ENCODE measurements around the gene CALHM4. TPM values are rescaled to one million over a fixed set of nuclear protein-coding genes. Genes with fewer than 3 reads are reported as not detected.

The CALHM4 gene, protein sequence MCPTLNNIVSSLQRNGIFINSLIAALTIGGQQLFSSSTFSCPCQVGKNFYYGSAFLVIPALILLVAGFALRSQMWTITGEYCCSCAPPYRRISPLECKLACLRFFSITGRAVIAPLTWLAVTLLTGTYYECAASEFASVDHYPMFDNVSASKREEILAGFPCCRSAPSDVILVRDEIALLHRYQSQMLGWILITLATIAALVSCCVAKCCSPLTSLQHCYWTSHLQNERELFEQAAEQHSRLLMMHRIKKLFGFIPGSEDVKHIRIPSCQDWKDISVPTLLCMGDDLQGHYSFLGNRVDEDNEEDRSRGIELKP
- not detected in 5 replicates for total RNA-seq (2022; extraction: Qiagen RNA extraction)

DNA sequence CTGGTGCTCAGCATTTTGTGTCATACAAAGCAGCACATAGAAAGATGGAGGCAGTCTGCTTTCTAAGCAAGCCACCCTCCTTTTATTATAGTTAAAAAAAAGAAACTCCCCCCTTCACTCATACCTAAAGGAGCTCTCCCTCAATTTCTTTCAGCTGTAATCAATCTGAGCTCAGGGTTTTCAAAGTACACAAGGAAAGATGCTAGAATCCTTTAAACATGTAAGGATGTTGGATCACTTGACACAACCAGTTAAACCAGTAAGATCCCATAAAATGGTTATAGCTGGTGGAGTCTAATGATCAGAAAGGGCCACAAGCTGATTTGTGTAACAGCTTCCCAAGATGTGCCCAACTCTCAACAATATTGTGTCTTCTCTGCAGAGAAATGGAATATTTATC lies at the start of gene CALHM4:
TSS of gene CALHM4 (plus strand) at position 301 of the 400 bp plus-strand sequence. CDS start at position 344, 43 bp downstream.

DNA sequence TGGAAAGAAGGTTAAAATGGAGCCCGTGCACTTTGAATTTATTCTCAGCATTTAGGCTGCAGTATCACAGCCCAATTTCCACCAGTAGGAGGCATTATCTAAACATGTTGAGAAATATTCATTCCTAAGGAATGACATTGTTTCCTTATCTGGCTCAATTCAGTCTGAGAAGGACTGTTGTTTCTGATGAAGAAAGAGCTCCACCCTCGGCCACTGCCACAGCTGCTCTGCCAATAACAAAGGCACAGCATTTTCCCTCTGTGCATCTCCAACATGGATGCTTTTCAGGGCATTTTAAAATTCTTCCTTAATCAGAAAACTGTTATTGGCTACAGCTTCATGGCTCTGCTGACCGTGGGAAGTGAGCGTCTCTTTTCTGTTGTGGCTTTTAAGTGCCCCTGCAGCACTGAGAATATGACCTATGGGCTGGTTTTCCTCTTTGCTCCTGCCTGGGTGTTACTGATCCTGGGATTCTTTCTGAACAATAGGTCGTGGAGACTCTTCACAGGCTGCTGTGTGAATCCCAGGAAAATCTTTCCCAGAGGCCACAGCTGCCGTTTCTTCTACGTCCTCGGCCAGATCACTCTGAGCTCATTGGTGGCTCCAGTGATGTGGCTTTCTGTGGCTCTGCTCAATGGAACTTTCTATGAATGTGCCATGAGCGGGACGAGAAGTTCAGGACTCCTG lies 42.0 kb upstream of the CALHM4 start, which contains the start of gene CALHM5:
TSS of gene CALHM5 (plus strand) at position 216 of the 687 bp plus-strand sequence. CDS start at position 274, 58 bp downstream.

DNA sequence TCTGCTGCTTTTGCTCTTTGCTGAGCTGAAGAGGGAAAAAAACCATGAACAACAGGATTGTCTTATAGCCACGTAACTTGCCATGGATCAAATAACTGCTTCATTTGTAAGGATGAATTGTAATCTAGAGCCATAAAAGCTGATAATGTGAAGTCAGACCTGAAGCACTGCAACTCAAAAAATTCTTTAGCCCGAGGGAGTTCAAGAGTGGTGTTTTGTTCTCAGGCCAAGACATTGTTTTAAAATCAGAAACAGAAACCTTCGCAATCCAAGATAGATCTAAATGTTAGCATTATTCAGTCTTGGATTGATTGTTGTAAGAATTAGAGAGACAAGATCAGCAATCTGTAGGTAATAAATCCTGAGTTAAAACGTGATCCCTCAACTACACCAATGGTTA lies 7.9 kb upstream of the CALHM4 start, which contains the start of gene TRAPPC3L:
TSS of gene TRAPPC3L (minus strand) at position 34 of the 400 bp plus-strand sequence. CDS start 170 bp downstream, outside the sequence.

DNA sequence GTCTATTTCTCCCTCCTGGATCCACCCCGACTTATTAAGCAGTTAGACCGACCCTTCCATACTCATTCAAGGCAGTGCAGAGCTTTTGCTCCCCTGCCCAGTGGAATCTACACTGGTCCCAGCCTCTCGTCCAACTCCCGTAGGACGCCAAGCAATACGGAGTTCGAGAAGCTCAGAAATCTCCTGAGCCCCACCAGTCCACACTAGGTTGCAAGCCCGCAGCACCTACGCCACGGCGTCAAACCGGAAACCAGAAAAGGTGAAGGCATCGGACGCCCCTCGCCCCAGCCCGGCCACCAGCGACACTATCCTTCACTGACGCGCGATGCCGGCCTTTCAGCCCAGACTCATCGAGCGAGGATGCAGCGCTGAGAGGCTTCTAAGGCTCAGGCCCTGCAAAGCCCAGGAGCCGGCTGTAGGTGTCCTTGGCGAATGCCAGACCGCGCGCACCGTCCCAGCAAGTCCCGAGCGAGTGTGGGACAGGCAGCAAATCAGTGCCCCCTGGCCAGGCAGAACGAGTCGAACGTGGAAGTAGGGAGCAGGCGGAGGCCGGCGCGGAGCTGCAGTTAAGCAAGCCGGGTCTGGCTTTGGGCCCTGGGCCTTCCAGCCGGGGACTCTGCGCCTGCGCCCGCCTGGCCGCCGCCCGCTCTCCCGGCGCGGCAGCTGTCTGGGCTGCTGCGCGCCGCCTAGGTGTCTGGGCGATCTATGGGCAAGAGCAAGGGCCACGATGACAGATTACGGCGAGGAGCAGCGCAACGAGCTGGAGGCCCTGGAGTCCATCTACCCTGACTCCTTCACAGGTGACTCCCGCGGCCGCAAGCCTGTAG lies 17.5 kb downstream of the CALHM4 start, which contains the start of gene RWDD1:
TSS of gene RWDD1 (plus strand) at position 649 of the 827 bp plus-strand sequence. CDS start at position 728, 79 bp downstream.

Other genes with a start within 250 kb of the CALHM4 start
- gene DSE, start 182.8 kb upstream of the CALHM4 start, total RNA-seq (2022; extraction: Qiagen RNA extraction): 14.6 to 15.7 TPM (median 15.1 TPM) in 5 replicates
- 0.33 TPM in 1 of 5 replicates, not detected in the others for gene CALHM6, start 92.4 kb upstream of the CALHM4 start, total RNA-seq (2022; extraction: Qiagen RNA extraction)
- 0.05 to 0.09 TPM (median 0.07 TPM) in 5 replicates for gene CALHM5, start 42.1 kb upstream of the CALHM4 start, total RNA-seq (2022; extraction: Qiagen RNA extraction)
- not detected in 5 replicates for gene TRAPPC3L, start 8.1 kb upstream of the CALHM4 start, total RNA-seq (2022; extraction: Qiagen RNA extraction)
- gene RWDD1, start 17.8 kb downstream of the CALHM4 start, total RNA-seq (2022; extraction: Qiagen RNA extraction): 21.8 to 37.2 TPM (median 34.7 TPM) in 5 replicates
- gene RSPH4A, start 62.7 kb downstream of the CALHM4 start, total RNA-seq (2022; extraction: Qiagen RNA extraction): 0.15 to 0.22 TPM (median 0.20 TPM) in 5 replicates
- 6.0 to 7.9 TPM (median 6.8 TPM) in 5 replicates for gene ZUP1, start 115.0 kb downstream of the CALHM4 start, total RNA-seq (2022; extraction: Qiagen RNA extraction)
- 1.1 to 1.9 TPM (median 1.9 TPM) in 5 replicates for gene KPNA5, start 127.5 kb downstream of the CALHM4 start, total RNA-seq (2022; extraction: Qiagen RNA extraction)
- not detected in 5 replicates for gene FAM162B, start 212.0 kb downstream of the CALHM4 start, total RNA-seq (2022; extraction: Qiagen RNA extraction)

Data from A549 treated with Mapracorat at 1 μM for 4 hours (cell line).